Left lung (tissue), 10 donors: ENCODE results near the gene SLC43A3. TPM values are rescaled to one million over a fixed set of nuclear protein-coding genes. Genes with fewer than 3 reads are reported as not detected.

Source experiments
- ATAC-seq: fragments of 200-7000 bp; cut with Tn5 transposase; one replicate; pipeline ENCODE4 v1.9.1; 2020; ENCODE audit warnings: moderate library complexity
- DNase-seq, 4 donors: peaks; one replicate each; pipeline ENCODE4 v3.0.0-alpha.2; 2013 to 2020
- H3K27ac ChIP-seq, 2 donors: fragments of 200-600 bp; sonication (generic) in 1 of 2; one replicate each; pipeline versions ENCODE4 v1.5.0 to v1.8.0; 2020 to 2021
- H3K27me3 ChIP-seq, 2 donors: fragments of 200-600 bp; sonication (generic) in 1 of 2; one replicate each; pipeline versions ENCODE4 v1.5.0 to v1.8.0; 2020 to 2021
- H3K36me3 ChIP-seq, 2 donors: fragments of 200-600 bp; sonication (generic) in 1 of 2; one replicate each; pipeline versions ENCODE4 v1.5.0 to v1.8.0; 2020 to 2021
- H3K4me1 ChIP-seq, 2 donors: fragments of 200-600 bp; one replicate each; pipeline ENCODE4 v1.8.0; 2021
- H3K4me3 ChIP-seq, 2 donors: fragments of 200-600 bp; sonication (generic) in 1 of 2; one replicate each; pipeline versions ENCODE4 v1.5.0 to v1.8.0; 2020 to 2021; ENCODE audit warnings: mild to moderate bottlenecking in 1 of 2
- H3K9me3 ChIP-seq, 2 donors: fragments of 200-600 bp; sonication (generic) in 1 of 2; one replicate each; pipeline versions ENCODE4 v1.5.0 to v1.8.0; 2020 to 2021
- CTCF ChIP-seq, 2 donors: fragments of 200-600 bp; sonication (generic) in 1 of 2; IDR thresholded peaks; one replicate each; pipeline versions ENCODE4 v1.5.0 to v1.8.0; 2021; ENCODE audit warnings: antibody characterized with exemption in 2 of 2
- intact Hi-C, 2 donors: fragments of 100-400 bp; cut with DNase I; formaldehyde crosslinking; loops; one replicate each; pipeline versions ENCODE4 v1.11.2 to v1.14.2; 2022
- polyA plus RNA-seq, 6 donors: library from polyadenylated mRNA; unstranded; fragments of 120-200 nt; gene quantifications; one replicate each; pipeline ENCODE4 v1.2.1, GENCODE V29; 2013; ENCODE audit not compliant: insufficient read length in 6 of 6
- total RNA-seq, 2 donors: library from RNA; stranded (reverse); fragmentation: NEBNext Ultra II Directional; extraction: Animal tissue kit (Norgen Biotek cat#: 25700); gene quantifications; one replicate each; pipeline ENCODE4 v1.2.1, GENCODE V29; 2021
- donor health status: DM: no; HTN: yes; CAD: no.
- donor health status: DM: no; HTN: no; CAD: no.

Gene SLC43A3
- total and polyA plus RNA-seq, 8 donors = 35.0 to 185 (median 40.8) TPM

GRCh38 chr11:57395905-57396623 is 30.9 kb downstream of the SLC43A3 start:
- Histone ChIP-seq H3K36me3 (no peaks in the 10 kb centered on the region), H3K27me3 (no peaks in the 10 kb centered on the region), H3K9me3 (no peaks in the 10 kb centered on the region), H3K27ac (no peak overlapping the region), H3K4me3 (no peak overlapping the region), H3K4me1 (no peaks in the 10 kb centered on the region)
- intact Hi-C loops = no loop called here
- DNase-seq (no peak), ATAC-seq (no peak)
- no peak for TF ChIP-seq CTCF (IDR thresholded peaks at IDR 0.05)

GRCh38 chr11:57394203-57394965 is 32.5 kb downstream of the SLC43A3 start:
- ATAC-seq (no peak), DNase-seq (no peak)
- H3K27me3 ChIP-seq = no peaks in the 10 kb centered on the region
- no peak overlapping the region for H3K27ac ChIP-seq
- no peaks in the 10 kb centered on the region for H3K4me1 ChIP-seq
- no peaks in the 10 kb centered on the region for H3K36me3 ChIP-seq
- H3K9me3 ChIP-seq = no peaks in the 10 kb centered on the region
- TF ChIP-seq CTCF (IDR thresholded peaks at IDR 0.05) = no peak
- no peak overlapping the region for H3K4me3 ChIP-seq
- intact Hi-C loops = no loop called here

- TF ChIP-seq CTCF (IDR thresholded peaks at IDR 0.05) = no peak
- Histone ChIP-seq H3K4me1 (no peaks in the 10 kb centered on the region), H3K4me3 (no peak overlapping the region), H3K27me3 (no peaks in the 10 kb centered on the region), H3K36me3 (no peaks in the 10 kb centered on the region), H3K9me3 (no peaks in the 10 kb centered on the region), H3K27ac (no peak overlapping the region)
- DNase-seq = no peak
- intact Hi-C loops = no loop called here
- ATAC-seq = no peak
These were observed 34.2 kb downstream of the SLC43A3 start for GRCh38 chr11:57392763-57393105.

- DNase-seq = no peak
- no peaks in the 10 kb centered on the region for H3K36me3 ChIP-seq
- intact Hi-C loops = no loop called here
- no peak overlapping the region for H3K4me3 ChIP-seq
- H3K27ac ChIP-seq = no peak overlapping the region
- no peaks in the 10 kb centered on the region for H3K9me3 ChIP-seq
- no peaks in the 10 kb centered on the region for H3K27me3 ChIP-seq
- TF ChIP-seq CTCF (IDR thresholded peaks at IDR 0.05) = no peak
- no peaks in the 10 kb centered on the region for H3K4me1 ChIP-seq
- no peak for ATAC-seq
These were observed 34.7 kb downstream of the SLC43A3 start for GRCh38 chr11:57392066-57392762.

GRCh38 chr11:57391539-57391938 is 35.4 kb downstream of the SLC43A3 start:
- ATAC-seq (no peak), DNase-seq (no peak)
- no peaks in the 10 kb centered on the region for H3K4me1 ChIP-seq
- H3K36me3 ChIP-seq = no peaks in the 10 kb centered on the region
- intact Hi-C loops = no loop called here
- H3K4me3 ChIP-seq = no peak overlapping the region
- no peaks in the 10 kb centered on the region for H3K9me3 ChIP-seq
- TF ChIP-seq CTCF (IDR thresholded peaks at IDR 0.05) = no peak
- no peak overlapping the region for H3K27ac ChIP-seq
- no peaks in the 10 kb centered on the region for H3K27me3 ChIP-seq
